Measurements from ENCODE around the gene PPP1R12B. TPM values are rescaled to one million over a fixed set of nuclear protein-coding genes. Genes with fewer than 3 reads are reported as not detected.
"Not testable (repeated sequence)": the region's sequence is repeated elsewhere in the genome, so short reads cannot be mapped to it uniquely, and the experiment has no call there.

Gene PPP1R12B
- total RNA-seq, 2 donors from 2014 or later, result 18.2 to 33.0 TPM

- intact Hi-C loops (cut with DNase I), result no loop called here
- no peak overlapping the region for H3K27ac ChIP-seq
- no peak overlapping the region for H3K4me3 ChIP-seq
- no peaks in the 10 kb centered on the region for H3K4me1 ChIP-seq
- ATAC-seq (no peak), DNase-seq (no peak)
- no peaks in the 10 kb centered on the region for H3K36me3 ChIP-seq (replicated peaks in 1 of 2; ENCODE audit: insufficient read depth in 1 of 2, low read depth in 2 of 2)
- no peaks in the 10 kb centered on the region for H3K27me3 ChIP-seq
- 79 to 82% methylated on average over 4 of the region's 4 CpGs for WGBS, 2 donors
- H3K9me3 ChIP-seq, result no peaks in the 10 kb centered on the region
- TF ChIP-seq POLR2A (IDR thresholded peaks at IDR 0.05), result no peak
- TF ChIP-seq CTCF (IDR thresholded peaks at IDR 0.05), result no peak
Observed at GRCh38 chr1:202365092-202365815, 16.8 kb downstream of the PPP1R12B start.

GRCh38 chr1:202367271-202367670 lies 18.8 kb downstream of the PPP1R12B start:
- no peaks in the 10 kb centered on the region for H3K36me3 ChIP-seq (replicated peaks in 1 of 2; ENCODE audit: insufficient read depth in 1 of 2, low read depth in 2 of 2)
- ATAC-seq (no peak), DNase-seq (no peak)
- no peak overlapping the region for H3K27ac ChIP-seq
- no peaks in the 10 kb centered on the region for H3K4me1 ChIP-seq
- 57 to 86% methylated on average over 1 of the region's 1 CpG for WGBS, 2 donors
- TF ChIP-seq CTCF (IDR thresholded peaks at IDR 0.05), result no peak
- no peak for TF ChIP-seq POLR2A (IDR thresholded peaks at IDR 0.05)
- intact Hi-C loops (cut with DNase I), result no loop called here
- H3K9me3 ChIP-seq, result no peaks in the 10 kb centered on the region
- H3K4me3 ChIP-seq, result no peak overlapping the region
- H3K27me3 ChIP-seq, result no peaks in the 10 kb centered on the region

DNA sequence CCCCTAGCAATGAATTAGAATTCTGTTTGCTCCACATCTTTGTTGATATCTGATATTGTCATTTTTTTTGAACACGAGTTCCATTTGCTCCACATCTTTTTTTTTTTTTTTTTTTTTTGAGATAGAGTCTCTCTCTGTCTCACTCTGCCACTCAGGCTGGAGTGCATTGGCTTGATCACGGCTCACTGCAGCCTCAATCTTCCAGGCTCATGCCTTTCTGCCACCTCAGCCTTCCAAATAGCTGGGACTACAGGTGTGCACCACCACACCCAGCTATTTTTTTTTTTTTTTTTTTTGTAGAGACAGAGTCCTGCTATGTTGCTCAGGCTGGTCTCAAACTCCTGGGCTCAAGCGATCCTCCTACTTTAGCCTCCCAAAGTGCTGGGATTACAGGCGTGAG lies 22.4 kb downstream of the PPP1R12B start:
- H3K36me3 ChIP-seq (replicated peaks in 1 of 2; ENCODE audit: insufficient read depth in 1 of 2, low read depth in 2 of 2); H3K4me3 ChIP-seq; H3K4me1 ChIP-seq; H3K9me3 ChIP-seq; ATAC-seq; DNase-seq; H3K27me3 ChIP-seq; H3K27ac ChIP-seq; intact Hi-C loops (cut with DNase I): not testable (repeated sequence)
- 87 to 95% methylated on average over 4 of the region's 4 CpGs for WGBS, 2 donors

- ATAC-seq (no peak), DNase-seq (no peak)
- no peaks in the 10 kb centered on the region for H3K27me3 ChIP-seq
- intact Hi-C loops (cut with DNase I), result no loop called here
- H3K4me1 ChIP-seq, result peaks cover 3% of the 10 kb centered on the region
- no peak overlapping the region for H3K4me3 ChIP-seq
- H3K36me3 ChIP-seq (replicated peaks in 1 of 2; ENCODE audit: insufficient read depth in 1 of 2, low read depth in 2 of 2), result no peaks in the 10 kb centered on the region
- no peak overlapping the region for H3K27ac ChIP-seq
- H3K9me3 ChIP-seq, result no peaks in the 10 kb centered on the region
- no peak for TF ChIP-seq CTCF (IDR thresholded peaks at IDR 0.05)
- no peak for TF ChIP-seq POLR2A (IDR thresholded peaks at IDR 0.05)
Observed at GRCh38 chr1:202374099-202374498, 25.6 kb downstream of the PPP1R12B start.

DNA sequence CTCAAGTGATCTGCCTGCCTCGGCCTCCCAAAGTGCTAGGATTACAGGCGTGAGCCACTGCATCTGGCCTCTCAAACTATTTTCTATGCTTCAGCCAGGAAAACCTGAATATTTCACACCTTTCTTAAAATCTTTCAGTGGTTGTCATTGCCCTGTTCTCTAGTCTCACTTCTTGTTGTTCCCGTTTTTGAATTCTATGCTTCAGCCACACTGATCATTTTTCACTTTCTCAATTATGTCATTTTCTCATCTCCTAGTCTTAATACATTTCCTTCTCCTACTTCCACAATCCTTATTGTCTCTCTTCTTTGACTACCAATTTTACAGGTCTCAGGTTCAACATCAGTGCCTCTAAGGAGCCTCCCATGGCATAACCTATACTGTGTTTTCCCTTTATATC lies 26.7 kb downstream of the PPP1R12B start:
- DNase-seq; ATAC-seq; H3K27me3 ChIP-seq; H3K4me3 ChIP-seq; H3K27ac ChIP-seq; H3K36me3 ChIP-seq (replicated peaks in 1 of 2; ENCODE audit: insufficient read depth in 1 of 2, low read depth in 2 of 2); H3K9me3 ChIP-seq; intact Hi-C loops (cut with DNase I): not testable (repeated sequence)
- peaks cover 13% of the 10 kb centered on the region for H3K4me1 ChIP-seq
- 88 to 98% methylated on average over 3 of the region's 3 CpGs for WGBS, 2 donors

GRCh38 chr1:202376247-202376646 lies 27.7 kb downstream of the PPP1R12B start:
- Histone ChIP-seq H3K27ac (no peak overlapping the region), H3K4me1 (peaks cover 23% of the 10 kb centered on the region), H3K4me3 (no peak overlapping the region), H3K27me3 (no peaks in the 10 kb centered on the region), H3K9me3 (no peaks in the 10 kb centered on the region), H3K36me3 (replicated peaks in 1 of 2; ENCODE audit: insufficient read depth in 1 of 2, low read depth in 2 of 2) (no peaks in the 10 kb centered on the region)
- ATAC-seq, result no peak
- WGBS, 2 donors, result 51 to 52% methylated on average over 1 of the region's 1 CpG
- DNase-seq, result no peak
- no peak for TF ChIP-seq POLR2A (IDR thresholded peaks at IDR 0.05)
- no peak for TF ChIP-seq CTCF (IDR thresholded peaks at IDR 0.05)
- intact Hi-C loops (cut with DNase I), result no loop called here

Data from body of pancreas (tissue), 4 donors.